ENCODE data around the gene SOWAHD. TPM values are rescaled to one million over a fixed set of nuclear protein-coding genes. Genes with fewer than 3 reads are reported as not detected.

The SOWAHD gene
- total and polyA plus RNA-seq, 2 experiments from 2014 or later = 3.8 to 5.1 TPM

DNA sequence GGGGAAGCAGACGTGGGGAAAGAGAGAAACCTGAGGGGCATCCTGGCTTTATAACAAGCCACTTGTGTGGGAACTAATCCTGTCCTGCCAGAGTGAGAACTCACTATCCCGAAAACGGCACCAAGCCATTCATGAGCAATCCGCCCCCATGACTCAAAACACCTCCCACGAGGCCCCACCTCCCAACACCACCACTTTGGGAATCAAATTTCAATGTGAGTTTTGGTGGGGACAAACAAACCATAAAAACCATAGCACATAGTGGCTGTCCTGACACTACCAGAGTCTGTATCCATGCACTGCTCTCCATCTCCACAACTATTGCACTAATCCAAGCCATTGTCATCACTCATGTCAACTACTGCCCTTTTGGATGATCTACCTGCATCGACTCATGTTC, 36.9 kb upstream of the SOWAHD start (continued):
- no peak for TF ChIP-seq CTCF (conservative IDR thresholded peaks at IDR 0.05; ENCODE audit: low read depth in 2 of 2)
- no peak for TF ChIP-seq ZNF114 (CRISPR knock-in tag; IDR thresholded peaks at IDR 0.05)
- no peak for TF ChIP-seq ZNF331 (CRISPR knock-in tag; IDR thresholded peaks at IDR 0.05; ENCODE audit: low read depth)

DNA sequence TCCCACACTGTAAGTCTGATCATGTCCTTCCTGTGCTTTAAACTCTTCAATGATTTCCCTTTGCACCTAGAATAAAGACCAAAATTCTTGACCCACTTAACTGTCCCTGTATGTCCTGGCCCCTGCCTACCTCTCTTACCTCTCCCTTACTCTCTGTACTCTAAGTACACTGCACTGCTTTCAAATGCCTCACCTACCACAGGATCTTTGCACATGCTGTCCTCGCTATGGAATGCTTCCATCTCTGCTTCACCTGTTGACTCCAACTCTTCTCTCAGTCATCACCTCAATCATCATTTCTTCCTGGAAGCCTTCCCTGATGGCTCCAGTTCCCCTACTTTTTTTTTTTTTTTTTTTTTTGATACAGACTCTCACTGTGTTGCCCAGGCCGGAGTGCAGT, 36.5 kb upstream of the SOWAHD start:
- Mint-ChIP-seq H3K36me3 (ENCODE audit: low read depth) (no peaks in the 10 kb centered on the region), H3K27ac (no peak overlapping the region), H3K4me1 (peaks cover under 1% of the 10 kb centered on the region; the same call in 2 of the 3 replicates), H3K27me3 (ENCODE audit: insufficient read depth, low read depth, poor library complexity) (peaks cover under 1% of the 10 kb centered on the region), H3K9me3 (no peaks in the 10 kb centered on the region; the same call in 2 of the 3 replicates), H3K4me3 (no peak overlapping the region)
- Histone ChIP-seq H4K20me1 (replicated peaks; ENCODE audit: insufficient read depth) (no peaks in the 10 kb centered on the region), H3K27ac (ENCODE audit: low read depth) (no peak overlapping the region), H3K27me3 (ENCODE audit: insufficient read depth) (no peaks in the 10 kb centered on the region), H3K4me3 (no peak overlapping the region), H3K4me1 (ENCODE audit: insufficient read depth) (no peaks in the 10 kb centered on the region), H3K36me3 (ENCODE audit: insufficient read depth) (no peaks in the 10 kb centered on the region), H2AFZ (no peak overlapping the region), H3K9me2 (ENCODE audit: insufficient read depth) (no peaks in the 10 kb centered on the region), H3F3A (replicated peaks; ENCODE audit: low read depth) (no peaks in the 10 kb centered on the region), H3K4me2 (no peak overlapping the region), H3K79me2 (replicated peaks; ENCODE audit: insufficient read depth) (no peaks in the 10 kb centered on the region)
- no peak for DNase-seq (ENCODE audit: low spot score)
- no peak for ATAC-seq
- no peak for TF ChIP-seq EZH2phosphoT487 (IDR thresholded peaks at IDR 0.05; ENCODE audit: unreplicated experiment)
- TF ChIP-seq JUNB (IDR thresholded peaks at IDR 0.05; ENCODE audit: unreplicated experiment) = no peak
- no peak for TF ChIP-seq ZNF331 (CRISPR knock-in tag; IDR thresholded peaks at IDR 0.05; ENCODE audit: low read depth)
- TF ChIP-seq ETS1 (IDR thresholded peaks at IDR 0.05) = no peak
- no peak for TF ChIP-seq CTCF (conservative IDR thresholded peaks at IDR 0.05; ENCODE audit: low read depth in 2 of 2)
- no peak for TF ChIP-seq ZNF114 (CRISPR knock-in tag; IDR thresholded peaks at IDR 0.05)
- no peak for TF ChIP-seq NANOG (IDR thresholded peaks at IDR 0.05; ENCODE audit: borderline replicate concordance)
